Measurements from ENCODE around the gene PDE4B. TPM values are rescaled to one million over a fixed set of nuclear protein-coding genes. Genes with fewer than 3 reads are reported as not detected.

Gene PDE4B
- total and polyA plus RNA-seq, 9 of the 15 experiments (the other 6 are each of a cell fraction or from before 2014, with no cell fraction given), result 0.09 TPM; not detected in 8

GRCh38 chr1:66383168-66383567 is 590.5 kb downstream of the PDE4B start (continued):
- TF ChIP-seq BCLAF1 (IDR thresholded peaks at IDR 0.05; ENCODE audit: borderline replicate concordance in 1 of 2, control insufficient read depth in 1 of 2, low read depth in 2 of 2, low read length in 1 of 2) (no peak), TRIM28 (IDR thresholded peaks at IDR 0.05) (no peak), MYC (IDR thresholded peaks at IDR 0.05; ENCODE audit: low read depth, low read length) (no peak), MYC (CRISPR knock-in tag; IDR thresholded peaks at IDR 0.05; ENCODE audit: borderline replicate concordance, low read depth) (no peak), FOXJ2 (tag; IDR thresholded peaks at IDR 0.05) (no peak), CBX1 (IDR thresholded peaks at IDR 0.05; ENCODE audit: low read depth) (no peak), HMG20A (CRISPR knock-in tag; conservative IDR thresholded peaks at IDR 0.05) (no peak), PHF8 (IDR thresholded peaks at IDR 0.05; ENCODE audit: borderline replicate concordance, low read length) (no peak), SMC3 (conservative IDR thresholded peaks at IDR 0.05; ENCODE audit: insufficient read depth, low read depth, low read length) (no peak), HIVEP1 (CRISPR knock-in tag; IDR thresholded peaks at IDR 0.05) (no peak), ZNF316 (IDR thresholded peaks at IDR 0.05) (peak; percentile 97), TRIM25 (IDR thresholded peaks at IDR 0.05; ENCODE audit: borderline replicate concordance) (no peak), MAFK (IDR thresholded peaks at IDR 0.05; ENCODE audit: low read length) (peak; percentile 90), RBBP5 (IDR thresholded peaks at IDR 0.05; ENCODE audit: borderline replicate concordance, insufficient read depth, low read length, poor library complexity, severe bottlenecking) (no peak), IRF9 (tag; IDR thresholded peaks at IDR 0.05) (no peak), MAFG (tag; conservative IDR thresholded peaks at IDR 0.05) (peak; percentile 96), ZNF282 (CRISPR knock-in tag; IDR thresholded peaks at IDR 0.05) (no peak), HMGN3 (IDR thresholded peaks at IDR 0.05; ENCODE audit: borderline replicate concordance, extremely low read depth, insufficient read length, low read depth, low read length) (no peak), HDAC2 (IDR thresholded peaks at IDR 0.05) (no peak), RBM25 (IDR thresholded peaks at IDR 0.05; ENCODE audit: low read depth, low read length, severe bottlenecking) (no peak), MAFF (IDR thresholded peaks at IDR 0.05; ENCODE audit: low read length) (peak; percentile 94), TARDBP (IDR thresholded peaks at IDR 0.05) (no peak), E2F6 (IDR thresholded peaks at IDR 0.05; ENCODE audit: borderline replicate concordance in 1 of 2, extremely low read depth in 1 of 2, insufficient read depth in 1 of 2, insufficient read length in 1 of 2, low read depth in 1 of 2, low read length in 1 of 2, poor library complexity in 1 of 2, severe bottlenecking in 1 of 2) (no peak)
